Loucy (cell line): ENCODE data around the gene ITGB4.

ENCODE experiments used
- CTCF ChIP-seq: fragments of 200-600 bp; sonication (generic); conservative IDR thresholded peaks from 2 replicates; pipeline ENCODE4 v1.5.1; 2014; ENCODE audit warnings: mild to moderate bottlenecking, antibody characterized with exemption, low read length
- EZH2phosphoT487 ChIP-seq: fragments of 200-600 bp; IDR thresholded peaks from 2 replicates; pipeline ENCODE4 v1.6.1; 2018; ENCODE audit warnings: antibody characterized with exemption, mild to moderate bottlenecking, moderate library complexity, borderline replicate concordance

- TF ChIP-seq CTCF (no peak), EZH2phosphoT487 (no peak)
These were observed 74.8 kb downstream of the ITGB4 start for GRCh38 chr17:75795820-75796607.
